ENCODE measurements around the gene BCL2.
"Not testable (repeated sequence)": the region's sequence is repeated elsewhere in the genome, so short reads cannot be mapped to it uniquely, and the experiment has no call there.

Gene BCL2

GRCh38 chr18:63201456-63201855, 118.1 kb downstream of the BCL2 start:
- WGBS (ENCODE audit: insufficient coverage, insufficient read length) = no CpG with 5 or more reads among the region's 3 CpGs
- H3K9me3 ChIP-seq (ENCODE audit: control insufficient read depth, insufficient read depth, low read length); DNase-seq (ENCODE audit: low read depth, low spot score); H3K27me3 ChIP-seq (ENCODE audit: control insufficient read depth, insufficient read depth, low read length); H3K36me3 ChIP-seq (ENCODE audit: control insufficient read depth, insufficient read depth, low read length); H3K4me1 ChIP-seq (ENCODE audit: control insufficient read depth, insufficient read depth, low read length); H3K27ac ChIP-seq (ENCODE audit: low read length); H3K4me3 ChIP-seq (ENCODE audit: low read length): not testable (repeated sequence)

DNA sequence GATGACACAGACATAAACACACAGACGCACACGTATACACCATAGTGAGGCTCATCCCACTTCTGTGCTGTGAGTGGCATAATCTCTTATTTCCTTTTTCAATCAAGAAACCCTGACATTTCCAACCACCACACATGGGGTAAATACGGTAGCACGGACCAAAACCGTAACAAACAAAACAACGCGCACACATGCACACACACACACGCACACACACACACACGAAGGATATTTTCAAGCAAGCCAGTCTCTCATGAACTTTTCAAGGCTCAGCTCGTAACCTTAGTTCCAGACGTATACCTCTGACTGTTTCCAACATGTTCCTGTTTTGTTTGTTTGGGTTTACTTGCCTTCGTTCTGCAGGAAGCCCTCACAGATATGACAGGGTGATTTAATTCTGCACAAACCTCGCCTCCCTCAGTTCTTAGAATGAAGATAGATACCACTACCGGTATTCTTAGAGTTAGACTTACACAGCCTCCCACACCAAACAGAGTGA, 119.8 kb downstream of the BCL2 start:
- no peak for DNase-seq (ENCODE audit: low read depth, low spot score)
- no peaks in the 10 kb centered on the region for H3K36me3 ChIP-seq (ENCODE audit: control insufficient read depth, insufficient read depth, low read length)
- no peaks in the 10 kb centered on the region for H3K27me3 ChIP-seq (ENCODE audit: control insufficient read depth, insufficient read depth, low read length)
- no CpG with 5 or more reads among the region's 14 CpGs for WGBS (ENCODE audit: insufficient coverage, insufficient read length)
- H3K4me3 ChIP-seq (ENCODE audit: low read length) = no peak overlapping the region
- H3K27ac ChIP-seq (ENCODE audit: low read length) = no peak overlapping the region
- no peaks in the 10 kb centered on the region for H3K9me3 ChIP-seq (ENCODE audit: control insufficient read depth, insufficient read depth, low read length)
- H3K4me1 ChIP-seq (ENCODE audit: control insufficient read depth, insufficient read depth, low read length) = no peaks in the 10 kb centered on the region

DNA sequence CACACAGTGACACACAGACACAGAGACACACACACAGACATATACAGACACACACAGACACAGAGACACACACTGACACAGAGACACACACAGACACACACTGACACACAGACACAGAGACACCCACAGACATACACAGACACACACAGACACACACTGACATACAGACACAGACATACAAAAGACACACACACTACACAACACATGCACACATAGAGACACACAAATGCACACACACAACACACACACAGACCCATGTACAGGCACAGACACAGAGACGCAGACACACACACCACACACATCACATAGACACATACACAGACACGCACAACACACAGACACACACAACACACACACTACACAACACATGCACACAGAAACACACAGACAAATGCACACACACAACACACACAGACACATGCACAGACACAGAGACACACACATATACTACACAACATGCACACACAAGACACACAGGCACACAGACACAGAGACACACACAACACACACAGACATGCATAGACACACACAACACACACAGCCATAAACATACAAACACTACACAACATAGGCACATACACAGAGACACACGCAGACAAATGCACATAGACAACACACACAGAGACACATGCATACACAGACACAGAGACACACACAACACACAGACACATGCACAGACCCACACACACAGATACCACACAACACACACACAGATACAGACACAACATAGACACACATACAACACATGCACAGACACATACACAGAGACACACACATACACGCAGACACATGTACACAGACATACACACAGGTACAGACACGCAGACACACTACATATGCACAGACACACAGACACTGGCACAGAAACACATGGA, 120.5 kb downstream of the BCL2 start:
- no peaks in the 10 kb centered on the region for H3K36me3 ChIP-seq (ENCODE audit: control insufficient read depth, insufficient read depth, low read length)
- no peaks in the 10 kb centered on the region for H3K9me3 ChIP-seq (ENCODE audit: control insufficient read depth, insufficient read depth, low read length)
- no peaks in the 10 kb centered on the region for H3K4me1 ChIP-seq (ENCODE audit: control insufficient read depth, insufficient read depth, low read length)
- WGBS (ENCODE audit: insufficient coverage, insufficient read length) = no CpG with 5 or more reads among the region's 5 CpGs
- no peaks in the 10 kb centered on the region for H3K27me3 ChIP-seq (ENCODE audit: control insufficient read depth, insufficient read depth, low read length)
- DNase-seq (ENCODE audit: low read depth, low spot score) = no peak
- H3K4me3 ChIP-seq (ENCODE audit: low read length) = no peak overlapping the region
- H3K27ac ChIP-seq (ENCODE audit: low read length) = no peak overlapping the region

DNA sequence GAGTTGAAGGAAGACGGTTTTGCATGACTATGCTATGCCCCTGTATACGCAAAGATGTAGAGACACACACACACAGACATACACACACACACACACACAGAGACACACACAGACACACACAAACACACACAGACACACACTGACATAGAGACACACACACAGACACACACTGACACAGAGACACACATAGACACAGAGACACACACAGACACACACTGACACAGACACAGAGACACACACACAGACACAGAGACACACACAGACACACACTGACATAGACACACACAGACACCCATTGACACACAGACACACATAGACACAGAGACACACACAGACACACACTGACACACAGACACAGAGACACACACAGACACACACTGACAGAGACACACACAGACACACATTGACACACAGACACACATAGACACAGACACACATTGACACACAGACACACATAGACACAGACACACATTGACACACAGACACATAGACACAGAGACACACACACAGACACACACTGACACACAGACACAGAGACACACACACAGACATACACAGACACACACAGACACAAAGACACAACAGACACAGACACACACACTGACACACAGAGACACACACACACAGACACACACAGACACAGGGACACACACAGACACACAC, 121.3 kb downstream of the BCL2 start:
- WGBS (ENCODE audit: insufficient coverage, insufficient read length) = no CpG with 5 or more reads among the region's 2 CpGs
- Histone ChIP-seq H3K27ac (ENCODE audit: low read length) (no peak overlapping the region), H3K4me3 (ENCODE audit: low read length) (no peak overlapping the region), H3K9me3 (ENCODE audit: control insufficient read depth, insufficient read depth, low read length) (no peaks in the 10 kb centered on the region), H3K36me3 (ENCODE audit: control insufficient read depth, insufficient read depth, low read length) (no peaks in the 10 kb centered on the region), H3K4me1 (ENCODE audit: control insufficient read depth, insufficient read depth, low read length) (no peaks in the 10 kb centered on the region), H3K27me3 (ENCODE audit: control insufficient read depth, insufficient read depth, low read length) (no peaks in the 10 kb centered on the region)
- DNase-seq (ENCODE audit: low read depth, low spot score) = no peak

GRCh38 chr18:63197246-63197869, 122.2 kb downstream of the BCL2 start:
- H3K9me3 ChIP-seq (ENCODE audit: control insufficient read depth, insufficient read depth, low read length) = no peaks in the 10 kb centered on the region
- no peaks in the 10 kb centered on the region for H3K4me1 ChIP-seq (ENCODE audit: control insufficient read depth, insufficient read depth, low read length)
- H3K4me3 ChIP-seq (ENCODE audit: low read length) = no peak overlapping the region
- no peaks in the 10 kb centered on the region for H3K36me3 ChIP-seq (ENCODE audit: control insufficient read depth, insufficient read depth, low read length)
- DNase-seq (ENCODE audit: low read depth, low spot score) = no peak
- no peak overlapping the region for H3K27ac ChIP-seq (ENCODE audit: low read length)
- no CpG with 5 or more reads among the region's 8 CpGs for WGBS (ENCODE audit: insufficient coverage, insufficient read length)
- H3K27me3 ChIP-seq (ENCODE audit: control insufficient read depth, insufficient read depth, low read length) = no peaks in the 10 kb centered on the region

DNA sequence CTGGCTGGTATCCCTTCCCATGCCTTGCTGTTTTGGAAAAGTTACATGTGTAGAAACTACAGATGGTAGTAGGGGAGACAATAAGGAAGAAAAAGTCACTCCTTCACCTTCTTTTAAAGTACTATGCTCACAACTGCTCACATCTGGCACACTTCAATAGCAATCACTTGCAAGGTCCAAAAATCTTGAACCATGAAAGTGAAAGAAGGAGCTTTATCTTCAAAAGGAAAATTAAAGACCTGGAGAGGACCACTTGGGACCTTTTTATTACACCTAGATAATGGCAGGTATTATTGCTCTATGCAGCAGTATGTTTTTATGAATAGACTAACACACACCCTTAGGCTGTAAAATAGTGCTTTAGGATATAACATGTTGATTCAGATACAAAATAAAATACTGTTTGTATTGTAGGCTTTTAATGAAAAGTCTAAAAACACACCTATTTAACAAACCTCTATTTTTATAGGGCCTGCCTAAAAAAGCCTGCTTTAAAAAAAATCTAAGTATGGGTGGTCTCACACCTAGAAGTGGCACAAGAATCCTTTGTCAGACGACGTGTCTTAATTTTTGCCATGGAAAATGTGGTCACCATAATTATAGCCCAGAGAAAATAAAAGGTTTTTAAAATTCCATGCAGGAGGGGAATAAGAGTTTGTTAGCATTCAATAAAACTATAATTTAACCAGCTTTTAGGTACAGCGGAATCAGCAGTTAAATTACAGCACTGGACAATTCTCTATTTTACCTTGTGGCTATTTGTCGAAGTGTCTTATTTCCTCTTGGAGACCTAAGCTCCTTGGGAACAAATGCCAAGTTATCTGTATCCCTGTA, 124.0 kb downstream of the BCL2 start:
- H3K4me3 ChIP-seq (ENCODE audit: low read length) = no peak overlapping the region
- H3K27me3 ChIP-seq (ENCODE audit: control insufficient read depth, insufficient read depth, low read length) = no peaks in the 10 kb centered on the region
- no peak overlapping the region for H3K27ac ChIP-seq (ENCODE audit: low read length)
- H3K36me3 ChIP-seq (ENCODE audit: control insufficient read depth, insufficient read depth, low read length) = no peaks in the 10 kb centered on the region
- WGBS (ENCODE audit: insufficient coverage, insufficient read length) = no CpG with 5 or more reads among the region's 4 CpGs
- H3K9me3 ChIP-seq (ENCODE audit: control insufficient read depth, insufficient read depth, low read length) = no peaks in the 10 kb centered on the region
- DNase-seq (ENCODE audit: low read depth, low spot score) = no peak
- H3K4me1 ChIP-seq (ENCODE audit: control insufficient read depth, insufficient read depth, low read length) = no peaks in the 10 kb centered on the region

- Histone ChIP-seq H3K9me3 (ENCODE audit: control insufficient read depth, insufficient read depth, low read length) (no peaks in the 10 kb centered on the region), H3K4me3 (ENCODE audit: low read length) (no peak overlapping the region), H3K27ac (ENCODE audit: low read length) (no peak overlapping the region), H3K27me3 (ENCODE audit: control insufficient read depth, insufficient read depth, low read length) (no peaks in the 10 kb centered on the region), H3K36me3 (ENCODE audit: control insufficient read depth, insufficient read depth, low read length) (no peaks in the 10 kb centered on the region), H3K4me1 (ENCODE audit: control insufficient read depth, insufficient read depth, low read length) (no peaks in the 10 kb centered on the region)
- DNase-seq (ENCODE audit: low read depth, low spot score) = no peak
- WGBS (ENCODE audit: insufficient coverage, insufficient read length) = no CpG with 5 or more reads among the region's 3 CpGs
Measured at GRCh38 chr18:63192885-63193349, 126.7 kb downstream of the BCL2 start.

DNA sequence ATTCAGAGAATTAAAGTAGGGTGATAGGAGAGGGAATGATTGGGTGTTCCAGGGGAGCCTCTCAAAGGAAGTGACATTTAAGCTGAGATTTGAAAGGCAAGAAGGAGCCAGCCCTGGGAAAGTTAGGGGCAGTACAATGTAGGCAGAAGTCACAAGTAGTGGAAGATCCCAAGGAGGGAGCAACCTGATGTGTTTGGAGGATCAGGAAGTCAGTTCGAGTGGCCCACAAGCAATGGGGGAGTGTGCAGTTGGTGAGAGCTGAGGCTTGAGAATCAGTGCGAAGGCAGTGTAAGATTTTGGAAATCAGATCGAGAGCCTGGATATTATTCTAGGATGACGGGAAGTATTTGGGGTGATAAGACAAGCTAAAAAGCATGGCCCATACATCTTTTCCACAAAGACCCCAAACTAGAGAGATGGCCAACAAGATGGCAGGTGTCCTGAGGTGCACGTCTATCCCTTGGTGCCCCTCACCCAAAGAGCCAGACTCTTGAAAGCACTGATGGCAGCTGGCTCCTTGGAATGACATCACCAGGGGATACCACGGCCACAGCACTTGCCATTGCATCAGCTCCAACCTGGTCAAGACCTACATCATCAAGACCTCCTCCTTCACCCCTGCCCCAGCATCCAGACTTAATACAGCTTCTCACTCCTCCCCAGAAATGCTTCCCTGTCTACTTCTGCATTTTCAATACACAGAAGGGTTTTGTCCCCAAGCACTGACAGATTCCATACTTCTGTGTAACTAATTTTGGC, 127.3 kb downstream of the BCL2 start:
- Histone ChIP-seq H3K9me3 (ENCODE audit: control insufficient read depth, insufficient read depth, low read length) (no peaks in the 10 kb centered on the region), H3K27me3 (ENCODE audit: control insufficient read depth, insufficient read depth, low read length) (no peaks in the 10 kb centered on the region), H3K4me1 (ENCODE audit: control insufficient read depth, insufficient read depth, low read length) (no peaks in the 10 kb centered on the region), H3K27ac (ENCODE audit: low read length) (no peak overlapping the region), H3K4me3 (ENCODE audit: low read length) (no peak overlapping the region), H3K36me3 (ENCODE audit: control insufficient read depth, insufficient read depth, low read length) (no peaks in the 10 kb centered on the region)
- no peak for DNase-seq (ENCODE audit: low read depth, low spot score)
- no CpG with 5 or more reads among the region's 6 CpGs for WGBS (ENCODE audit: insufficient coverage, insufficient read length)

GRCh38 chr18:63191413-63191812, 128.2 kb downstream of the BCL2 start:
- Histone ChIP-seq H3K4me3 (ENCODE audit: low read length) (no peak overlapping the region), H3K36me3 (ENCODE audit: control insufficient read depth, insufficient read depth, low read length) (no peaks in the 10 kb centered on the region), H3K9me3 (ENCODE audit: control insufficient read depth, insufficient read depth, low read length) (no peaks in the 10 kb centered on the region), H3K4me1 (ENCODE audit: control insufficient read depth, insufficient read depth, low read length) (no peaks in the 10 kb centered on the region), H3K27me3 (ENCODE audit: control insufficient read depth, insufficient read depth, low read length) (no peaks in the 10 kb centered on the region), H3K27ac (ENCODE audit: low read length) (no peak overlapping the region)
- no peak for DNase-seq (ENCODE audit: low read depth, low spot score)
- WGBS (ENCODE audit: insufficient coverage, insufficient read length) = no CpG with 5 or more reads among the region's 1 CpG
